ENCODE measurements around the gene CCDC17. TPM values are rescaled to one million over a fixed set of nuclear protein-coding genes. Genes with fewer than 3 reads are reported as not detected.
"Not testable (repeated sequence)": the region's sequence is repeated elsewhere in the genome, so short reads cannot be mapped to it uniquely, and the experiment has no call there.

Gene CCDC17
- total and polyA plus RNA-seq, 2 experiments from 2014 or later: 0.57 to 2.2 TPM

GRCh38 chr1:45604239-45604638 is 19.6 kb downstream of the CCDC17 start:
- ATAC-seq (no peak), DNase-seq (ENCODE audit: low spot score) (no peak)
- Histone ChIP-seq H3K36me3 (ENCODE audit: insufficient read depth) (peaks cover 61% of the 10 kb centered on the region), H3K27me3 (ENCODE audit: insufficient read depth) (no peaks in the 10 kb centered on the region), H3F3A (replicated peaks; ENCODE audit: low read depth) (peaks cover 36% of the 10 kb centered on the region), H3K9me2 (ENCODE audit: insufficient read depth) (no peaks in the 10 kb centered on the region), H2AFZ (no peak overlapping the region), H3K4me1 (ENCODE audit: insufficient read depth) (no peaks in the 10 kb centered on the region), H3K4me3 (no peak overlapping the region), H4K20me1 (replicated peaks; ENCODE audit: insufficient read depth) (peaks cover 77% of the 10 kb centered on the region), H3K4me2 (no peak overlapping the region), H3K79me2 (replicated peaks; ENCODE audit: insufficient read depth) (peaks cover 100% of the 10 kb centered on the region), H3K27ac (ENCODE audit: low read depth) (no peak overlapping the region)
- no peak overlapping the region for H3K27ac Mint-ChIP-seq
- peaks cover 2% of the 10 kb centered on the region for H3K27me3 Mint-ChIP-seq (ENCODE audit: insufficient read depth, low read depth, poor library complexity)
- TF ChIP-seq CREB1 (CRISPR knock-in tag; IDR thresholded peaks at IDR 0.05; ENCODE audit: low read depth): no peak
- TF ChIP-seq EZH2 (IDR thresholded peaks at IDR 0.05; ENCODE audit: low read depth, unreplicated experiment): no peak
- no peak for TF ChIP-seq REST (IDR thresholded peaks at IDR 0.05; ENCODE audit: unreplicated experiment)
- TF ChIP-seq, protein P1, sequence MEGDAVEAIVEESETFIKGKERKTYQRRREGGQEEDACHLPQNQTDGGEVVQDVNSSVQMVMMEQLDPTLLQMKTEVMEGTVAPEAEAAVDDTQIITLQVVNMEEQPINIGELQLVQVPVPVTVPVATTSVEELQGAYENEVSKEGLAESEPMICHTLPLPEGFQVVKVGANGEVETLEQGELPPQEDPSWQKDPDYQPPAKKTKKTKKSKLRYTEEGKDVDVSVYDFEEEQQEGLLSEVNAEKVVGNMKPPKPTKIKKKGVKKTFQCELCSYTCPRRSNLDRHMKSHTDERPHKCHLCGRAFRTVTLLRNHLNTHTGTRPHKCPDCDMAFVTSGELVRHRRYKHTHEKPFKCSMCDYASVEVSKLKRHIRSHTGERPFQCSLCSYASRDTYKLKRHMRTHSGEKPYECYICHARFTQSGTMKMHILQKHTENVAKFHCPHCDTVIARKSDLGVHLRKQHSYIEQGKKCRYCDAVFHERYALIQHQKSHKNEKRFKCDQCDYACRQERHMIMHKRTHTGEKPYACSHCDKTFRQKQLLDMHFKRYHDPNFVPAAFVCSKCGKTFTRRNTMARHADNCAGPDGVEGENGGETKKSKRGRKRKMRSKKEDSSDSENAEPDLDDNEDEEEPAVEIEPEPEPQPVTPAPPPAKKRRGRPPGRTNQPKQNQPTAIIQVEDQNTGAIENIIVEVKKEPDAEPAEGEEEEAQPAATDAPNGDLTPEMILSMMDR (conservative IDR thresholded peaks at IDR 0.05; ENCODE audit: low read depth in 2 of 2): no peak
- no peak for TF ChIP-seq ZNF114 (CRISPR knock-in tag; IDR thresholded peaks at IDR 0.05)
- no peak for TF ChIP-seq STAT1 (IDR thresholded peaks at IDR 0.05; ENCODE audit: unreplicated experiment)
- TF ChIP-seq POLR2AphosphoS5 (IDR thresholded peaks at IDR 0.05; ENCODE audit: low read depth): no peak
- TF ChIP-seq ZNF331 (CRISPR knock-in tag; IDR thresholded peaks at IDR 0.05; ENCODE audit: low read depth): no peak
- TF ChIP-seq, protein P2, sequence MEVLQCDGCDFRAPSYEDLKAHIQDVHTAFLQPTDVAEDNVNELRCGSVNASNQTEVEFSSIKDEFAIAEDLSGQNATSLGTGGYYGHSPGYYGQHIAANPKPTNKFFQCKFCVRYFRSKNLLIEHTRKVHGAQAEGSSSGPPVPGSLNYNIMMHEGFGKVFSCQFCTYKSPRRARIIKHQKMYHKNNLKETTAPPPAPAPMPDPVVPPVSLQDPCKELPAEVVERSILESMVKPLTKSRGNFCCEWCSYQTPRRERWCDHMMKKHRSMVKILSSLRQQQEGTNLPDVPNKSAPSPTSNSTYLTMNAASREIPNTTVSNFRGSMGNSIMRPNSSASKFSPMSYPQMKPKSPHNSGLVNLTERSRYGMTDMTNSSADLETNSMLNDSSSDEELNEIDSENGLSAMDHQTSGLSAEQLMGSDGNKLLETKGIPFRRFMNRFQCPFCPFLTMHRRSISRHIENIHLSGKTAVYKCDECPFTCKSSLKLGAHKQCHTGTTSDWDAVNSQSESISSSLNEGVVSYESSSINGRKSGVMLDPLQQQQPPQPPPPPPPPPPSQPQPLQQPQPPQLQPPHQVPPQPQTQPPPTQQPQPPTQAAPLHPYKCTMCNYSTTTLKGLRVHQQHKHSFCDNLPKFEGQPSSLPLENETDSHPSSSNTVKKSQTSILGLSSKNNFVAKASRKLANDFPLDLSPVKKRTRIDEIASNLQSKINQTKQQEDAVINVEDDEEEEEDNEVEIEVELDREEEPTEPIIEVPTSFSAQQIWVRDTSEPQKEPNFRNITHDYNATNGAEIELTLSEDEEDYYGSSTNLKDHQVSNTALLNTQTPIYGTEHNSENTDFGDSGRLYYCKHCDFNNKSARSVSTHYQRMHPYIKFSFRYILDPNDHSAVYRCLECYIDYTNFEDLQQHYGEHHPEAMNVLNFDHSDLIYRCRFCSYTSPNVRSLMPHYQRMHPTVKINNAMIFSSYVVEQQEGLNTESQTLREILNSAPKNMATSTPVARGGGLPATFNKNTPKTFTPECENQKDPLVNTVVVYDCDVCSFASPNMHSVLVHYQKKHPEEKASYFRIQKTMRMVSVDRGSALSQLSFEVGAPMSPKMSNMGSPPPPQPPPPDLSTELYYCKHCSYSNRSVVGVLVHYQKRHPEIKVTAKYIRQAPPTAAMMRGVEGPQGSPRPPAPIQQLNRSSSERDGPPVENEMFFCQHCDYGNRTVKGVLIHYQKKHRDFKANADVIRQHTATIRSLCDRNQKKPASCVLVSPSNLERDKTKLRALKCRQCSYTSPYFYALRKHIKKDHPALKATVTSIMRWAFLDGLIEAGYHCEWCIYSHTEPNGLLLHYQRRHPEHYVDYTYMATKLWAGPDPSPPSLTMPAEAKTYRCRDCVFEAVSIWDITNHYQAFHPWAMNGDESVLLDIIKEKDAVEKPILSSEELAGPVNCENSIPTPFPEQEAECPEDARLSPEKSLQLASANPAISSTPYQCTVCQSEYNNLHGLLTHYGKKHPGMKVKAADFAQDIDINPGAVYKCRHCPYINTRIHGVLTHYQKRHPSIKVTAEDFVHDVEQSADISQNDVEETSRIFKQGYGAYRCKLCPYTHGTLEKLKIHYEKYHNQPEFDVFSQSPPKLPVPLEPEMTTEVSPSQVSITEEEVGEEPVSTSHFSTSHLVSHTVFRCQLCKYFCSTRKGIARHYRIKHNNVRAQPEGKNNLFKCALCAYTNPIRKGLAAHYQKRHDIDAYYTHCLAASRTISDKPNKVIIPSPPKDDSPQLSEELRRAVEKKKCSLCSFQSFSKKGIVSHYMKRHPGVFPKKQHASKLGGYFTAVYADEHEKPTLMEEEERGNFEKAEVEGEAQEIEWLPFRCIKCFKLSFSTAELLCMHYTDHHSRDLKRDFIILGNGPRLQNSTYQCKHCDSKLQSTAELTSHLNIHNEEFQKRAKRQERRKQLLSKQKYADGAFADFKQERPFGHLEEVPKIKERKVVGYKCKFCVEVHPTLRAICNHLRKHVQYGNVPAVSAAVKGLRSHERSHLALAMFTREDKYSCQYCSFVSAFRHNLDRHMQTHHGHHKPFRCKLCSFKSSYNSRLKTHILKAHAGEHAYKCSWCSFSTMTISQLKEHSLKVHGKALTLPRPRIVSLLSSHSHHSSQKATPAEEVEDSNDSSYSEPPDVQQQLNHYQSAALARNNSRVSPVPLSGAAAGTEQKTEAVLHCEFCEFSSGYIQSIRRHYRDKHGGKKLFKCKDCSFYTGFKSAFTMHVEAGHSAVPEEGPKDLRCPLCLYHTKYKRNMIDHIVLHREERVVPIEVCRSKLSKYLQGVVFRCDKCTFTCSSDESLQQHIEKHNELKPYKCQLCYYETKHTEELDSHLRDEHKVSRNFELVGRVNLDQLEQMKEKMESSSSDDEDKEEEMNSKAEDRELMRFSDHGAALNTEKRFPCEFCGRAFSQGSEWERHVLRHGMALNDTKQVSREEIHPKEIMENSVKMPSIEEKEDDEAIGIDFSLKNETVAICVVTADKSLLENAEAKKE (CRISPR knock-in tag; IDR thresholded peaks at IDR 0.05): no peak
- TF ChIP-seq NANOG (IDR thresholded peaks at IDR 0.05; ENCODE audit: borderline replicate concordance): no peak
- no peak for TF ChIP-seq EZH2phosphoT487 (IDR thresholded peaks at IDR 0.05; ENCODE audit: unreplicated experiment)
- no peaks in the 10 kb centered on the region for H3K9me3 Mint-ChIP-seq
- H3K36me3 Mint-ChIP-seq (ENCODE audit: low read depth): peaks cover 93% of the 10 kb centered on the region
- H3K4me1 Mint-ChIP-seq: peaks cover 23% of the 10 kb centered on the region
- no peak overlapping the region for H3K4me3 Mint-ChIP-seq

DNA sequence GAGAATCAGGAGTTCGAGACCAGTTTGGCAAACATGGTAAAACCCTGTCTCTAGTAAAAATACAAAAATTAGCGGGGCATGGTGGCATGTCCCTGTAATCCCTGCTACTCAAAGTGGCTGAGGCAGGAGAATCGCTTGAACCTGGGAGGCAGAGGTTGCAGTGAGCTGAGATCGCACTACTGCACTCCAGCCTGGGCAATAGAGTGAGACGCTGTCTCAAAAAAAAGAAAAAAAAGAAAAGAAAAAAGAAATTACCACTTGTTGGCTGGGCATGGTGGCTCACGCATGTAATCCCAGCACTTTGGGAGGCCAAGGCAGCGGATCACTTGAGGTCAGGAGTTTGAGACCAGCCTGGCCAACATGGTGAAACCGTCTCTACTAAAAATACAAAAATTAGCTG is 27.1 kb downstream of the CCDC17 start:
- not testable (repeated sequence) for H3K9me3 Mint-ChIP-seq; ATAC-seq; H3K4me3 ChIP-seq; H3K27me3 ChIP-seq (ENCODE audit: insufficient read depth); H3K27ac Mint-ChIP-seq; H2AFZ ChIP-seq; H3K4me3 Mint-ChIP-seq; H3K9me2 ChIP-seq (ENCODE audit: insufficient read depth); DNase-seq (ENCODE audit: low spot score); H3K4me2 ChIP-seq; H3K27me3 Mint-ChIP-seq (ENCODE audit: insufficient read depth, low read depth, poor library complexity); H3K4me1 ChIP-seq (ENCODE audit: insufficient read depth)
- H3K27ac ChIP-seq (ENCODE audit: low read depth): peak overlapping the region; percentile 82
- H3F3A ChIP-seq (replicated peaks; ENCODE audit: low read depth): peaks cover 19% of the 10 kb centered on the region; the same call in 1 of the 2 replicates
- peaks cover 55% of the 10 kb centered on the region for H3K36me3 ChIP-seq (ENCODE audit: insufficient read depth)
- H3K79me2 ChIP-seq (replicated peaks; ENCODE audit: insufficient read depth): peaks cover 100% of the 10 kb centered on the region
- peaks cover 95% of the 10 kb centered on the region for H4K20me1 ChIP-seq (replicated peaks; ENCODE audit: insufficient read depth)
- Mint-ChIP-seq H3K36me3 (ENCODE audit: low read depth) (peaks cover 91% of the 10 kb centered on the region), H3K4me1 (peaks cover 30% of the 10 kb centered on the region)

All from GM23338 (cell line).